Stimulated activated CD4-positive, alpha-beta T cell treated with anti-CD3 and anti-CD28 coated beads, Interleukin-12 subunit alpha, Interleukin-12 subunit beta, amount 100 ng/mL, for 48 hours (primary cell): ENCODE measurements around the gene PMEL.

Experiments used
- DNase-seq, 3 donors: peaks; one replicate each; pipeline ENCODE4 v3.0.0-alpha.2; 2020; ENCODE audit warnings: low read depth in 2 of 3, low spot score in 1 of 3

Gene PMEL

DNA sequence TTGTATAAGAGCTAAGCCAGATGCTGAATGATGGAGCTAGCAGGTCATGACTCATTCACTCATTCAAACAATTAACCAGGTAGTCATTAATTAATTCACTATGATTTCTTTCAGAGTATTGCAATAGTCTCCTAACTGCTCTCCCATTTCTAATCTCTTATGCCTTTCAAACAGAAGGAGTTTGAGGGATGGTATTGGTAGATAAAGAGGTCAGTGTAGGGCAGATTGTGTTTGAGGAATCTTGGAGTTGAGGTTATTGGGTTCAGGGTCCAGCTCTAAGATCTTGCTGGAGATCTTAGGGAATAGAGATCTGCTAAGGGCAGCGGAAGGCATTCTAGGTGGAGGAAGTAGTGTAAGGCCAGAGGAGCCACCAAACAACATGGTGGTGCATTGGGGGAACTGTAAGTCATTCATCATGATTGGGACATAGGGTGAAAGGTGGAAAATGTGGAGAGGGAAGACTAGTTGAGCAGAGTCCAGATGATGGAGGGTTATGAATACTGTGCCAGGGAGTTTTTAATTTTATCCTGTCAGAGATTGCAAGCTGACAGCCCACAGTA lies 23.2 kb downstream of the PMEL start:
- no peak for DNase-seq

DNA sequence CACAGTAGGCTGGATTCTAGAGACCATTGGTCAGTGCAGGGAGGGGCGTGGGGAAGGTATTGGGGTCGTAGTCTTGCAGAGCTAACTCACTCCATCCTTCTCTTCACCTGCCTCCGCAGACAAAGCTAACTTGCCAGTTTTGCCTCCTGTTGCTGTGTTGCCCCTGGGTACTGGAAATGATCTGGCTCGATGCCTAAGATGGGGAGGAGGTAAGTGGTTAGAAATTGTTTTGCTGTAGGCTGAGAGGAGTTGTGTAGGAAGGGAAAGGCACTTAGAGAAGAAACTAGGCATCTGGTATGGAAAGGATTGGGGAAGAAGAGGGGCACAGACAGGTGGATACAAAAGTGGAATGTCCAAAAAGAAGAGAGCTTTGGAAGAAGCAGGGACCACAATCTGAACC lies 23.8 kb downstream of the PMEL start:
- no peak for DNase-seq

DNA sequence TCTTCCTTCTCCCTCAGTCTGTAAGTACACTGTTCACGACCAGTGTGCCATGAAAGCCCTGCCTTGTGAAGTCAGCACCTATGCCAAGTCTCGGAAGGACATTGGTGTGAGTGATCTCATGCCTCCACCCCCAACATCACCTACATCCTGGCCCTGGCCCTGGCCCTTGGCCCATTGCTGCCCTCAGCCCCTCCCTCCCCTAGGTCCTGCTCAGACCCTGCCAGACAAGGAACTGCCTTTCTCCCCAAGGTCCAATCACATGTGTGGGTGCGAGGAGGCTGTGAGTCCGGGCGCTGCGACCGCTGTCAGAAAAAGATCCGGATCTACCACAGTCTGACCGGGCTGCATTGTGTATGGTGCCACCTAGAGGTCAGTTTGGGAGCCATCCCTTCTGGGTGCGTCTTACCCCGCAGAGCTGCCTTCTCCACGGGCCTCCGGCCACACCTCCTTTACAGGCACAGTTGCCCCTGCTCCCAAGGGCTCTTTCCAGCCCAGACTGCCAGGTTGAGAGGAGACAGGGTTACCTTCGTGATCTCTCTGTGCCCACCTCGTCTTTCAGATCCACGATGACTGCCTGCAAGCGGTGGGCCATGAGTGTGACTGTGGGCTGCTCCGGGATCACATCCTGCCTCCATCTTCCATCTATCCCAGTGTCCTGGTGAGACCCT lies 25.6 kb downstream of the PMEL start:
- peak; percentile 75 to 90 (median 77) for DNase-seq

DNA sequence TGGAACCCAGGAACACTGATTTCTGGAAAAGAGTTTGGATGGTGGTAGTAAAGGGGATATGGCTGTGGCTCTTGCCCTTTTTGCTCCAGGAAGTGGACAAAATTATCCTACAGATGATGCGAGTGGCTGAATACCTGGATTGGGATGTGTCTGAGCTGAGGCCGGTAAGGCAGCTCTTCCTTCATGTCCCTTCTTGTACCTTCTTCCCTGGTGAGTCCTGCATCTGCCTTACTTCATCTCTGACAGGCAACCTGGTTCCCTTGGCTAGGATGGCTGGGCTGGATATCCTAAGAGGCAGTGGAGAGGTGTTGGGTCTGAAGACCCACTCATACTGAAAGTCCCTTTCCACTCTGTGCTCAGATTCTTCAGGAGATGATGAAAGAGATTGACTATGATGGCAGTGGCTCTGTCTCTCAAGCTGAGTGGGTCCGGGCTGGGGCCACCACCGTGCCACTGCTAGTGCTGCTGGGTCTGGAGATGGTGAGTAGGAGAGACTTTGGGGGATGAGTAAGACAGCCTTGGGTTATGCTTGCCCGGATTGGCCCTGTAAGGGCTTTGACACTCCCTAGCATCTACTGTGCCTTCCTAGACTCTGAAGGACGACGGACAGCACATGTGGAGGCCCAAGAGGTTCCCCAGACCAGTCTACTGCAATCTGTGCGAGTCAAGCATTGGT lies 26.9 kb downstream of the PMEL start:
- no peak for DNase-seq

DNA sequence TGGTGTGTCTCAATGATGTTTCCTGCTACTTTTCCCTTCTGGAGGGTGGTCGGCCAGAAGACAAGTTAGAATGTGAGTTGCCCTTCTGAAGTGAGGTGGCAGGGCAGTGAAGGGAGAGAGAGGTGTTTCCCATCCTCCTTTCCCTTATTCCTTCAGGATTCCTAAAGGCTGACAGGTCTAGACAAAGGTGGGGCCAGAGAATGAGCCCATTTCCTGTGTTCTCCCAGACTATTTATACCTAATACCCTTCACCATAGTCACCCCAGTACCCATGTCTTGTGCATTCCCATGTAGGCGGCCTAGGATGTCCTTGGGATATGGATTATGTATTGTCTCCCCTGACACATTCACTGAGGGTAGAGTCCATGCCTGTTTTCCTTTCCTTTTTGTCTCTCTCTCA lies 27.9 kb downstream of the PMEL start:
- DNase-seq, result no peak

DNA sequence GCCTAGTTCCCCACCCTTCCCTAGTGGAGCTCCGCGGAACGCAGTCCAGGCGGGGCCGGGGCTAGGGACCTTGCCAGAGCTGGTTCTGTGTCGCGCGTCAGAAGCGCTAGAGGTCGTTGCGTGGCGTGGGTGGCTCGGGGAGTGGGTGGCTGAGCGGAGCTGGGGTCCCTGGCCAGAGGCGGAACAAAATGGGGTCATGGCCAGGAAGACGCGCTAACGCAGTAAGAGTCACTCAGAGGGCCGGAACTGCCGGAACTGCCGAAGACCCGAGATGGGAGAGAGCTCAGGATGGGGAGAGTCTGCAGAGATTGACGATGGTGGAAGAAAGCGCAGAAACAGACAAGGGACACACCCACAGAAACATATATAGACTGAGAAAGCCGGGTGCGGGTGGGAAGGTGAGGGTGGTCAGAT lies 30.1 kb downstream of the PMEL start:
- no peak for DNase-seq

DNA sequence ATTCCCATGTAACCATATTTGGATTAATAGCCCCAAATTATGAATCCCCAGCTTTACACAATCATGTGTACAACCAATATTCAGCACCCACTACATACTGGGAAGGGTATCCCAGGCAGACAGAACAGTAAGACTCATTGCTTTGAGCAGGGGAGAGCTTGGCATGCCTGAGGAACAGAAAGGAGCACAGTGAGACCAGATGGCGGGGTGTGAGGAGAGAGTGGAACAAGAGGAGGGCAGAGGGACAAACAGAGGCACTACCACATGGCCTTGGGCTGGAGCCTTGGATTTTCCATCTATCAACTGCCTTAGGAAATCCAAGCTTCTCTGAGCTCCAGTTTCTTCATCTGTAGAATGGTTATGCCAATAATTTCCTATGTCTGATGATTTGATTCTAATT lies 31.1 kb downstream of the PMEL start:
- DNase-seq, result no peak

DNA sequence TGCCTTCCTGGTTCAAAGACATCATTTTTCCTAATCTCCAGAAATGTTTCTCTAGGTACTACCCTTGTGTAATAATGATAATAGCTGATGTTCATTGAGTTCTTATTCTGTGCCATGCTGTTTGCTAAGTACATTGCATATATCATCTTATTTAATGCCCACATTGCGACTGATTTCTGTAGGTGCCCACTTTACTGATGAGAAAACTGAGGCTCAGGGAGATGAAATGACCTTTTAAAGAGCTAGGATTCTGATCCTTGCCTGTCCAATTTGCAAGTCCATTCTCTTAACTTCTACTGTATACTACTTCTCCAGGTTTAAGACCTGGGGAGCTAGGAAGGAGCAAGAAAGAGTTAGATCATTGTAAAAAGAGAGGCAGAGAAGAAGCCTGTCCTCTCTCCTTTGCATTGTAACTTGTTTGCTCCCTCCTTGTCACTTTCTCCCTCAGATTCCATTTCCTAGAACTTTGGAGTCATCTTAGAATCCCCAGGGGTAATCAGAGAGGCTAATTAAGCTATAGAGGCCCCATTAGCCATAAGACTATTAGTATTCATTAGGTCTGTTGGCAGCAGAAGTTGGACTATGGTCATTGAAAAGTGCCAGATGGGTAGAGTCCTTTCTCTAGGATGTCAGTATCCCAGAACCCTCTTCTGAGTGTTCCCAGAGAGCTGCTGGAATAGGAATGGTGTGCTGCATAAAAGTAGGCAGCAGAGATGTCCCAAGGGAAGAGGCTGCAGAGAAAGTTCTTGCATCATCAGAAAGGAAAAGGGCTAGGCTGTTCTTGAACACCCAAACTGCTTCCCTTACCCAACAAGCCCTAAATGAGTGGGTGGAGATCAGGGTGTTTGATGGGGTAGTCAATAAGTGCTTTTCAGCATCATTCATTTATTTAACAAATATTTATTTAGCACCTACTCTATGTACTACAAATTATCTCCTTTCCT lies 31.8 kb downstream of the PMEL start:
- no peak for DNase-seq

DNA sequence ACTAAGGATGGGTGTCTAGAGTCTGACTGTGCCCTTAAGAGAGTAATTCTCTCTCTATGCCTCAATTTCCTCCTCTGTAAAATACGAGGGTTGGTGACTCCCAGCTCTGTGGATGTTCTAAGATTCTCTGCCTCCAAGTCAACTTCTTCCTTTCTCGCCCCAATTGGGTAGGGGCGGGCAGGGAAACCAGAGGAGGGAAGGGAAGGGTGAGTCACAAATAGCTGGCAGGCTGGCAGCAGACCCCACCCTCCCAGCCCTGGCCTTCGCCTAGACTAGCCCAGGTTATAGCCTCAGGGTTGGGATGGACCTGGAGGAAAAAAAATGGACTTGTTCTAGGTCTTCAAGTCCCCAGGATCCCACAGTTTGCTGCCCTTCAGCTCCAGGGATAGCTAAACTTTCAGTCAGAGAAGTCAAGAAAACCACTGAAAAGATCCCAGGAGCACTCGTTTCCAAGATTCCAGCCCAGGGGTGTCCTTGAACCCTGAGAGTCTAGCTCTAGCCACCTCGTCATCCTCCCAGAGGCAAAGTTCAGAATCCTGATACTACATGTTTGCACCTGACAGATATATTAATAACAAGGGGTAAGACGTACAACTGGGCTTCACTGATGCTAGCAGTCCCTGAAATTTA lies 32.6 kb downstream of the PMEL start:
- DNase-seq, result no peak

DNA sequence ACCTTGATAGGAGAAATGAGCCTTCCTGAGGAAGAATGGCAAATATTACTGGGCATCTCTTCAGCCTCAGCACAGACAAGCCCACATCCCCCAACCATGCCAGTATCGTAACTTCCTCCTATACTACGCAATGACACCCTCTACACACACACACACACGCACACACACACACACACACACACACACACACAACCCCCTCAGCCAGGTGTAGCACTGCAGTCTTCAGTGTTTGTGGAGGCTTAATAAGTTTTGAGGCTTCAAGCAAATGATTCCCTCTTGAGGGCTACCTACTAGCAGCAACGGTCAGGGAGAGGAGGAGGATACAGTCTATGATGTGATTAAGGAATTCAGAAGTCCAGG lies 33.3 kb downstream of the PMEL start:
- DNase-seq, result no peak

DNA sequence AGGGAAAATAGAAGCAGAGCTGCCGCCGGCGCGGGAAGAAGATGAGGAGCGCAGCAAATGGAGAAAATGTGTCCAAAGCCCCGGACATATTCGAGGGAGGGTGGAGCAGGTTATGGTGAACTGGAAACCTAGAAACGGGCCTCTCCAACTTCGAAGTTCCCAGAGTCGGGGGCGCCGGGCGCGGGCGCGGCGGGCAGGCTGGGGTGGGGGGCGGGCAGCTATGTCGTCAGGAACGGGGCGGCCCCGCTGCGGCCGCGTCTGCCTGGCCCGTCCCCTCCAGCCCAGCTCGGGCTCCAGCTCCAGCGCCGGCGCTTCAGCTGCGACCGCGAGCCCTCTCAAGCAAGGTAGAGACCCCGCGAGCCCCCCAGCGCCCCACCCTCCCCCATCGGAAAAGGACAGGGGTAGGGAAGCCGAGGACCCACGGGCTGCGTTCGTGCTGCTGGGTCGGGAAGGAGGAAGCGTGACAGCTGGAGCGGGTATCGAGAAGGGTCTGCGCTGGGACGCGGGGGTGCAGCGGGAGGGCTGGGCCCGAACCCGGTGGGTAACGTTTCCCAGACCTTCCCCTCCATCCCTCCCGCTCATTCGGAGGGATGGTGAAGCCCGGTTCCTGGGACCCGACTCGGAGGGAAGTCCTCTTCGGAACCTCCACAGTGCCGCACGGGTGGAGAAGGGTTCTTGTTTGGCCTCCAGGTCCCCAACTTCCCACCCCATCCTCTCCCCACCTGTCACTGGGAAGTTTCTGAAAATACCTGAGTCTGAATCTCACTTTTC lies 33.9 kb downstream of the PMEL start:
- no peak for DNase-seq

DNA sequence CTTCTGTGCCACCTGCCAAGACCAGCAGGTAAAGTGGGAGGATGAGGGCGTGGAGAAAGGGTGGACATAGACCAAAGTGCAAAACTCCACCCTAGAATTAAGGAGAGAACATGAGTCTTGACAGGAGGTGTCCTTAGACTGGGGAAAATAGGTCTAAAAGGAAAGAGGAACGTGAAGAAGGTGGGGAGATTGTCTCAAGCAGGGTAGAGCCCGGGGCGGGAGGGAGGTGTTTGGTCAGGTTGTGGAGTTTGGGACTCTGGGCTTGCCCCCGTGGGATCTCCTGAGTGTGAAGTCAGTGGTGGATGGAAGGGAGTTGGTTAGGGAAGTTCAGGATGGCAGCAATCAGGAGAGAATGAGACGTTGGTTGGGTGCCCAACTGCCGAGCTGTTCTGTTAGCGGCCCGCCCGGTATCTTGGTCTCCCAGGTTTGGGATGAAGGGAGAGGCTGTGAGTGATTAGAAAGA lies 34.5 kb downstream of the PMEL start:
- DNase-seq, result no peak

DNA sequence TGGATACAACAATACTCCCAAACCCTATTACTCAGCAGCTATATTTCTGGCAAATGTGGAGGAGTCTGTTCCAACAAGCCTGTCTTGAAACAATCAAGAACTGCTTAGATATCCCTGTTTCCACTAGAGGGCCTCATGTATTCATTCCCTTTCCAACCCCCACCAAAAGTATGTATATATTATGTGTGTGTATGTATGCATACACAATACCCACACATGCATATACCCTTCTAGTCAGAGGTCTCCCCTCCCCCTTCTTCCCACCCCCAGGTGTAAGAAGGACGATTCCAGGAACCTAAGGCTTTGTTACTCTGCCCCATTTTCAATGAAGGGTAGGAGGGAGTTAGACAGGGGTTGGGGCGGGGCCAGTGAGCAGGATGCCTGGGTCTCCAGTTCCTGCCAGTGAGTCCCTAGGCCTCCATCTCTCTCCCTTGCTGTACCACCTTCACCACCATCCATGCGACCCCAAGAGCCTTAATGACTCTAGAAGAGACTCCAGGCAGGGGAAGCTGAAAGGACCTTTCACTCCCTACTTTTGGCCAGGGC lies 35.0 kb downstream of the PMEL start, which contains the start of gene DGKA:
DGKA (plus strand) TSS at position 392 of the 546 bp plus-strand sequence. CDS start 5,342 bp downstream, outside the sequence.
- peak; percentile 78 to 80 (median 79) for DNase-seq

DNA sequence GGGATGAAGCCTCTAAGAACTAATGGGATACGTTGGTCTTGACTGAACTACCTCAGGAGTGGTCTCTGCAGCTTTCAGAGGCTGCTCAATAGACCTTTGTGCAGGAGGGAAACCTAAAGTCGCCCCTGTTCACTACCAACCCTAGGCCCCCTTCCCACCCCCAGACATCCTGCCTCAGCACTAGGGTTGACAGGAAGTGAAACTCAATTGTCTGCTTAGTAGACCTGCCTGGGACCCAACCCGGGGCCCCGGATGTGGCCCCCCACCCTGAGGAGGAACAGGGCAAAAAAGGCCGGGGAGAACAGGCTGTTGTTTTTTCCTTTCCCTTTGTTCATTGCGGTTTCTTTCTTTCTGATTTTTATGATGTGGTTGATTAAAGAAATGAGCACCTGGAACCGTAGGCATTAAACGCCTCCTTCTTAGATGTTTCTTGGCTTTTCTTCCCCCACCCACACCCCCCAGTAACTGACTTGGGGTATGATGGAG lies 36.5 kb downstream of the PMEL start:
- DNase-seq, result peak; percentile 65 to 83 (median 67)

DNA sequence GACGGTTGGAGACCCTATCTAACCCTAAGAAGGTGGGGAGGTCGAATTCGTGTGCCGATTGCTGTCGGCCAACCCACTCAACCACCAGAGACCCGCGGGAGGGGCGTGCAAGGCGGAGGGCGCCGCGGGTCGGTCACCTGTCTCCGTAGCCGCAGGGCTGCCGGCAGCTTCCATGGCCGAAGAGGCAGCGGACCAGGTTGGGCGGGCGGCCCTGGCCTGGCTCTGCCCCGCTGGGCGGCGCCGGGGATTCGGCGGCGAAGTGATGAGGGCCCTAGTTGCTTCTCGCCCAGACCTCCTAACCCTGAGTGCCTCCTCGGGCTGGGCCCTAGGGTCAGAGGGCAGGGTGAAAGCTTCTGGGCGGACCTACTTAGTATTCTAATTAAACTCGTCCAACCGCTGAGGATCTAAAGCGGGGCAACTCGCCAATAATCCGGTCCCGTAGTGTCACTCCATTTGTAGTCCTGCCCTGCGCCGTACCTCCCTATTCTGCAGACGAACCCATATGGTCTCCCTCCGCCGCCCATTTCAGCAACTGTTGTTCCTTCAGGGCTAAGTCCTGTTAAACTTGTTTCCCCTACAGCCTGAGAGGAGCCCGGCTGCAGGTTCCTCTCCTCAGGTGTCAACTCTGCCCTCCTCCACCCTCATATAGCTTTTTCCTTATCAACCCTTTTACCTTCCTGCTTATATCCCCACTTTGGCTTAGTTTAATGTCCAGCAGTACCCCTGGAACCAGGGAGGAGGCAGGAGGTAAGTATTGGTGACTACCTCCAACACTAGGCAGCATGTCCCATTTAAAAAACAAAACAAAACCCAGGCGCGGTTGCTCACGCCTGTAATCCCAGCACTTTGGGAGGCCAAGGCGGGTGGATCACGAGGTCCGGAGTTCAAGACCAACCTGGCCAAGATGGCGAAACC lies 38.0 kb downstream of the PMEL start, which contains the start of gene PYM1:
PYM1 (minus strand) TSS at position 307 of the 915 bp plus-strand sequence; CDS start at position 174, 133 bp downstream.
- peak in 2 of 3 donors; percentile 65 to 72 for DNase-seq

DNA sequence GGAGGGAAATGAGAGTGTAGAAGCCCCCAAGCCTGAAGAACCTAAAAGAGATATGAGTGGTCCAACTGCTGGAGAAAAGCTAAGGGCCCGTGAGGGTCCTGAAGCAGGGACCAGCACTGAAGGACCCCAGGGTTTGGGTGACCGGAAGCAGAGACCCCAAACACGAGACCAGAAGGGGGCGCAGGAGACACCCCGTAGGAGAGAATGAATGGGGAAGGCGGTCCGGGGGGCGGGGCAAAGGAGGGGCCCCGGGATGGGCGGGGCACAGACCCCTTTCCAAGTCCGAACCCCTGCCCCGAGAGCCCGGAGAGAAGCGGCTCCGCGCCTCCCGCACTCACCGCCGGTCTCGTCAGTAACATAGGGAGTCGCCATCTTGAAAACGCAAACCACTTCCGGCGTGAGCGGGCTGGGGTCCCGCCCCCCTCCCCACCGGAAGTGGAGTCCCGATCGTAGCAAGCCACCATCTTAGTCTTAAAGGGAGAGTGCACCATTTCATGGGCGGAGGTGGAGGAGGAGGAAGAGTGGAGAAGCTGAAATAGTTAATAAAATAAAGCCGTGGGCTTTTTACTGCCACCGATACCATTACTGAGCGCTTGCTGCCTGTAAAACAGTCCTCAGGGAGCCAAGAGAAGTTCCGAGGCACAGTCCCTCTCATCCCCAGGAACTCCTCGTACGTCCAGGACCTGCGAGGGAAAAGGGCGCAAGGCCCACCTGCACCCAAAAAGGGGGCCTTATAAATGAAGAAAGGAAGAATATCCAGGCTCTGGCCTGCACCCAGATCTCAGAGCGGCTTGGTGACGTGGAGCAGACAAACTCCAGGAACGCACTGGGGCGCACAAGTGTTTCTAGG lies 38.9 kb downstream of the PMEL start:
- peak; percentile 90 to 91 (median 90) for DNase-seq
